GM18909 (cell line): ENCODE data around the gene P2RX3.

Experiments
- ATAC-seq: cut with Tn5 transposase; IDR thresholded peaks from one replicate; pipeline ENCODE4 v1.9.1; 2021; ENCODE audit warnings: mild to moderate bottlenecking; ENCODE audit not compliant: unreplicated experiment, poor library complexity

The P2RX3 gene

DNA sequence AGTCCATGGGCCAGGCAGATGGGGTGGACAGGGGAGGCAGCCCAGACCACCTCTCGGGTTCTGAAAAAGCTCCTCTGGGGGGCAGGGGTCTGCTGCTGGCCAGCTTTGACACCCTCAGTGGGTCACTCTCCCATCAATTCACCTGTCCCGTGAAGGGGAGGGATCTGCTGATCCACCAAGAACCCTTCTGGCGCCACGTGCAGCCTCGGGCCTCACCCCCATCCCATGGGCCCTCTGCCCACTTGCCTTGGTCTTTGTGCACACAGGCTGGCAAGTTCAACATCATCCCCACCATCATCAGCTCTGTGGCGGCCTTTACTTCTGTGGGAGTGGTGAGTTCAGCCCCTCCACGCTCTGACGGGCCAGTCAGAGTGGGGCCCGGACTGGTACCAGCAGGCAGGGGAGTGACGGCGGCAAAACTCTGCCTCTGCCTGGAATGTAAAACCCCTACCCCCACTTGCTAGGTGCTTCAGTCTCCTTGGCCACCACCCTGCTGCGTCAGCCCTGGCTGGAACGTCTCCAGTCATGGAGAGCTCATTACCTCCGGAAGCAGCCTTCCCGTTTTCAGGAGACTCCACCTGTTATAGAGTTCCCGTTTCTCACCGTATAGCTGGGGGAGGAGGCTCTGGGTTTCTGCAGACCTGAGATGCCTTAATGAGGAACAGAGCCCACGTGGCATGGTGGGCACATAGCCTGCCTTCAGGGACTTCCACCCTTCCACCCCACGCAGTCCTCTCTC, 30.1 kb downstream of the P2RX3 start:
- ATAC-seq = no peak

DNA sequence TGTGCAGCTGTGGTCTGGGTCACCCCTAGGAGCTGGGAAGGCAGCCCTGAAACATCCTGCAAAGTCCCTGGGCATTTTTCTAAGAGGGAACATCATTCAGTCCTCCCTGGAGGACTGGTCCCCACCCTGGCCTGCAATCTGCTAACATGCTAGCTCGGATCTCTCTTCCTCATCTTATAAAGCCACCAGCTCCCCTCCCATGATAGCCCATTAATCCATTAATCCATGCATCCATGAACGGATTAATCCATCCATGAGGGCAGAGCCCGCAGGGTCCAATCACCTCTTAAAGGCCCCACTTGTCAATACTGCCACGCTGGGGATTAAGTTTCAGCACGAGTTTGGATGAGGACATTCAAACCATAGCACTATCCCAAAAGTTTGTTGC, 30.7 kb downstream of the P2RX3 start:
- no peak for ATAC-seq

DNA sequence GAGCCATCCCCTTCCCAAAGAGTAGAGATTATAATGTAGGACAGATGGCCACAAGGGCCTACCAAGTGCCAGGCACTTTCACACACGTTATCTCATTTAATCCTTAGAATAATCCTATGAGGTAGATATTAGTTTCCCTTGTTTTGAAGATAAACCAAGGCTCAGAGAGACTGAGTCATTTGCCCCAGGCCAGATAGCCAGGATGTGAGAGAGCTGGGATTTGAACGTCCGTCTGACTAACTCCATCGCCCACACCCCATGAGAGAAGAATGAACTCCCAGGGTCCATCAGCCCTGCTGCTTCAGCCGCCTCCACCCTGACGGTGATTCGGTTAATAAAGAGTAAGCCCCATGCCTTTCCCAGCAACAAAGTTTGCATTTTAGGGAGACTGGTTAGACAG, 32.1 kb downstream of the P2RX3 start:
- no peak for ATAC-seq

DNA sequence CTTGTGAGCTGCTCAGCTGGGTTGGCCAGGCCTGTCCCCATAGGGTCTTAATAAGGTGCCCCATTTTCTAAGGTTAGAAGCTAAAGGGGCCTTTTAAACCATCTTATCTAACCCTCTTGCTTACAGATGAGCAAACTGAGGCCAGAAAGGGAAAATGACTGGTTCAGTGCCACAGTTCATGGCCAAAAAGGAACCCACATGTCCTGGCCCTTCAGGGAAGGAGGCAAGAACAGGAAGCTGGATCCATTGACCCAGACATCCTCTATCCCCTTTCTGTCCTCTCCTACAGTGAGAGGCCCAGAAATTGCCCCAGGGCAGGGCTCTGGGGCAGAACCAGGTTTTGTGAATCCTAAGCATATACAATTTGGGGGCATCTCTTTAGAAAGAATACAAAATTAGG, 32.8 kb downstream of the P2RX3 start:
- ATAC-seq = no peak

DNA sequence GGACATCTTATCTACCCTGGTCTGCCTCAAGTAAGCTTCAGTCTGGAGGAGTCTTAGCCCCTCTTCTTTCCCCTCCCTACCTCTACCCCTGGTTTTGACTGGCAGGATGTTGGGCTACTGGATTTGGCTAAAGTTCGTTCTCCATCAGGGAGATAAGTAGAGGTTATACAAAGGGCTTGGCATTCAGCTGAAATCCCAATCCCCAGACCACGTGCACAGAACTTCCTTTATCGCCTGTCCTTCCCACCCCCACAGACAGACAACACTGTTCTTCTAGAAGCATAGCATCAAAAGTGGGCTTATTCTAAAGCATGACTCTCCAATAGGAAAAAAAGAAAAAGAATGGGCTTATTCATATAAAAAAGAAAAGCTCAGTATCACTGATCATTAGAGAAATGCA, 35.0 kb downstream of the P2RX3 start:
- ATAC-seq = no peak

DNA sequence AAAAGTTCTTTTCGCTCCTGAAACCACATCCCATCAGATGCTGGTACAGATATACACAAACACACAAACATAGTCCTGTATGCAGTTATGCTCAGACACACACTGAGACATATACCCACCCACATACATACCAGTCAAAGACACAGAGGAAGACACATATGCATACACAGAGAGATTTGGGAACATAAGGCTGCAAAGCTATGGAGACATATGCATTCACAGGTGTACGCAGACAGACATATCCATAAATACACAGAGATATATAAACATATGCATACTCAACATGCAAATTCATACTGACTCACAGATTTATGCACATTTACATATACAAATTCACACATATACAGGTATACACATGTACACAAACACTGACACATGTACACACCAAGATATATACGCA, 36.8 kb downstream of the P2RX3 start:
- no peak for ATAC-seq

DNA sequence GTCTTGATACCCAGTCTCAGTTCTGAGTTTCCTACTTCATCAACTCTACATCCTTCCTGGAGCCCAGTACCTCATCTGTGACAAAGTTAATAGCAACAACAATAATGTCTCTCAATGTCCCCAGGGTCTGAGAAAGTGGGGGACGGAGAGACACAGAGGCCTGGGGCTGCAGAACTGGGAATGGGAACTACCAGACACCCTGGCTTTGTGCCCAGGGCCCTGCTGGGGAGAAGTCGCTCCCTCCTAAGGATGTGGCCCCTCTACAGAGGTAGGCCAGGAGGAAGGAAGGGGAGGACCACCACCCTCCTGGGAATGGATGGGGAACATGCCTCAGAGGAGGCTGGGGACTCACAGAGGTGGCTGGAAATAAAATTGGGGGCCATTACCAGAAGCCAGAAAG, 37.3 kb downstream of the P2RX3 start:
- no peak for ATAC-seq

DNA sequence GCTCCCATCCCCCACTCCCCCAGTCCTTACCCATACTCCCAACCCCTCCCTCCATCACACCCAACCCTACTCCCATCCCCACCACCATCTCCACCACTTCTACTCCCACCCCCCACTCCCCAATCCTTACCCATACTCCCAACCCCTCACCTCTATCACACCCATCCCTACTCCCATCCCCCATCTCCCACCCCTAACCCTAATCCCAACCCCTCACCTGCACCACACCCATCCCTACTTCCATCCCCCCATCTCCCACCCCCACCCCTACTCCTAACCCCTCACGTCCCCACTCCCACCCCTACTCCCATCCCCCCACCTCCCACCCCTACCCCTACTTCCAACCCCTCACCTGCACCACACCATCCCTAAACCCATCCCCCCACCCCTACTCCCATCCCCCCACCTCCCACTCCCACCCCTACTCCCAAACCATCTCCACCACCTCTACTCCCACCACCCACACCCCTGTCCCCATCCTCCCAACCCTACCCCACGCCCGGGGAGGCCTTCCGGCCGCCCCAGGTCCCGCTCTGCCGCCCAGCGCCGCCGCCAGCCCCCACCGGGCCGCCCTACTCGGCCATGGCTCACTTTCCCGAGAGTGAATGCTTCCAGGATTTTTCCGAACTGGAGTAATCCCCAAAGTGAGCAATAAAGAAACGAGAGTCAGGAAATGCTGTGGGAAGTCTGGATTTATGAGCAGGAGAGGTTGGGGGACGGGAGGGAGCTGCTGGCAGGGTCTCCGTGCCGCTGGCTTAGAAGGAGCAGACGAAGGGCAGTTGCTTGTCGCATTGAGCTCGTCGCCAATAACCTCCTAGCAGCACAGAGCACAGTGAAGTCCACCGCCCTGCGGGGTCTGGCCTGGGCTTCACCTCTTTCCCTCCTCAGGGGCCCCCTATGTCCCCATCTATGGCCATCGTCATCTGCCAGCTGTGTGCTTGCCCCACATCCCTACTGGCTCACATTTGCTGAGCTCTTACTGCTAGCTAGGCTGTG, 38.2 kb downstream of the P2RX3 start:
- no peak for ATAC-seq

DNA sequence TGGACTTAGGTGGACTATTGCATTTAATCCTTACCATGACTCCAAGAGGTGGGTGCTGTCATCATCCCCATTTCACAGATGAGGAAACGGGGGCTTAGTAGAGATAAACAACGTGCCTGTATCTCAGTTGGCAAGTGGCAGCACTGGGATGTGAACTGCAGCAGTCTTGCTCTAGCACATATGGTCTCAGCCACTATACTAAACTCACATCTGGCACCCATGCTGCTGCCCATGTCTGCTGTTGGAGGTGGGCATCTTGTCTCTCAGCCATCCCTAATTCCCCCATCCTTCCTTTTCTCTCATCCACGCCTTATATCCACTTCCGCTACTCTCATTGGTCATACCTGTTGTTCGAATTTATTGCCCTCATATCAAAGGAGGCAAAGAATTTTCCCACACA, 39.0 kb downstream of the P2RX3 start:
- no peak for ATAC-seq

DNA sequence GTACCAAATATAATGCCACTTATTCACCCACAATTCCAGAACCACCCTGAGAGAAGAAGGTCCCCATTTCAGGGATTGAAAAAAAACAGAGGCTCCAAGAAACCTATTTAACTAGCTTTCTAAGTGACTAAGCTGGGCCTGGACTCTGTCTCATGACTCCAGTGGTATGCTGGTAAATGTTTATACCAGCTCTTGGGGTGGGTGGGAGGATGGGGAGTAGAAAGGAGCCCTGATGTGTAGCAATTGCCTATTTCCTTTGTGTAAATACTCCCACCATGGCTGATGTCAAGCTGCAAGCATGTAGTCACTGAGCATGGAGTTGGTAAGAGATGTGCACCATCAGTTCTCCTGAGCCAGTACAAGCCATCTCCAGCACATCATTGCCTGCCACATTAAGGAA, 40.0 kb downstream of the P2RX3 start:
- ATAC-seq = no peak

DNA sequence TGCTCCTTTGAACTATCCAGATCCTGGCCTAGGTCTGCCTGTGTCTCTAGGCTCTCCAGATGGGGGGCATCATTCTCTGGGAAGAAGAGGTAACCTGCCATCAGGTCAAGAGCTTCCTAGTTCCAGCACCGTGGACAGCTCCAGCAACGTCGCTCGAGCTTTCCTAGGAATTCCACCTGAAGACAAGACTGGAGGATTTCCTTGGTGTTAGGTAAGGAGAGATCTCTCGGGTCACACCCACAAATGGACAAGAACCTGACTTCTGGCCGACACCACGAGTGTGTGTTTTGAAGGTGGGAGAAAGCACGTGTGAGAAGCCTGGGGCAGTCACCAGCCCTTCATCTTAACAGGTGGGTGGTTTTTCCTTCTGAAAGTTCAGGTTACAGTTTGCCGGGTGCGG, 41.6 kb downstream of the P2RX3 start:
- no peak for ATAC-seq

DNA sequence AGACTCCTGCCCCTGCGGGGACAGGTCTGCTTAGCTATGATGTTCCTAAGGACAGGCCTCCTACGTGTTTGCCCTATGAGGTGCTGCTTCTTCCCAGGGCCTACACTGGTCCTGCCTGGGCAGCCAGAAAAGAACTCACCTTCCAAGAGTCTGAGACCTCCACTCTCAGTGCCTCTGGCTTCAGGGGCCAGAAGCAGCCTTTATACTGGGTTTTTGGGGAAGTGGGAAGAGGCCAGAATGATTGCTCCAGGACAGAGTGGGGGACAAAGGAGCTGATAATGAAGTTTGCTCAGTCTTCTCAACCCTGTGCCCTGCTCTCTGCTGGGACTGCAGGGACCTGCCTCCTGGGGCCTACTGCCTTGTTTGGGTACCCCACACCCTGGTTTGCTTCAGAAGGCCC, 42.8 kb downstream of the P2RX3 start, which contains the start of gene PRG3:
TSS of gene PRG3 (minus strand) at position 176 of the 400 bp plus-strand sequence. CDS start 442 bp downstream, outside the sequence.
- no peak for ATAC-seq

DNA sequence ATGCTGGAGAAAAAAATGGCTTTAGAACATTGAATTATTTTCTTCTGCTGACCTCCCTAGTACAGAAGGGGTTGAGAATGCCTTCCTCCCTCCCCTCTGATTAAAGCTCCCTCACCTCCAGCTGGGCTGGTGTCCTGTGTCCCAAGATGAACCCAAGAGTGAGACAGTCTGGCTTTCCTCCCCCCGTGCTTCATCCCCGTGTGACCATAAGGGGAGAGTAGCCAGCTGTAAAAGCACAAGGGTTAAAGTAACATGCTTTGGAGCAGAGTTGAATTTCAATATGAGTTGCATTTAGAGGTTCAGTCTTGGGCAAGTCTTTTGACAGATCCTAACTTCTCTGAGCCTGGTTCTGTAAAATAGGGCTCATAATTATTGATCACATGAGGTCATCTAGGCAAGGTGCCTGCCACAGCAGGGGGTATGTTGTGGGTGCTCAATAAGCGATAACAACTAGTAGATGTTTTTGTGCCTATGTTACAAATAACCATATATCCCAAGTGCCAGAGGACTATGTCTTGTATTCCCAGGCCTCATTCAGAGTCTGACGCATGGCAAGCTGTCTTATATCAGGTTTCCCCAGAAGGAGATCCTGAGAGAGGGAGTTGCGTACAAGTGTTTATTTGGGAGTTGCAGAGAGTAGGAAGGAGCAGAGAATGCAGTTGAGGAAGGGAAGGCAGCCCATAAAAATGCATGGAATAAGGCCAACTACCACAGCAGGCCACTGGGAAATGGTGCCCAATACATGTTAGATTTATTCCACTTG, 48.2 kb downstream of the P2RX3 start:
- no peak for ATAC-seq

DNA sequence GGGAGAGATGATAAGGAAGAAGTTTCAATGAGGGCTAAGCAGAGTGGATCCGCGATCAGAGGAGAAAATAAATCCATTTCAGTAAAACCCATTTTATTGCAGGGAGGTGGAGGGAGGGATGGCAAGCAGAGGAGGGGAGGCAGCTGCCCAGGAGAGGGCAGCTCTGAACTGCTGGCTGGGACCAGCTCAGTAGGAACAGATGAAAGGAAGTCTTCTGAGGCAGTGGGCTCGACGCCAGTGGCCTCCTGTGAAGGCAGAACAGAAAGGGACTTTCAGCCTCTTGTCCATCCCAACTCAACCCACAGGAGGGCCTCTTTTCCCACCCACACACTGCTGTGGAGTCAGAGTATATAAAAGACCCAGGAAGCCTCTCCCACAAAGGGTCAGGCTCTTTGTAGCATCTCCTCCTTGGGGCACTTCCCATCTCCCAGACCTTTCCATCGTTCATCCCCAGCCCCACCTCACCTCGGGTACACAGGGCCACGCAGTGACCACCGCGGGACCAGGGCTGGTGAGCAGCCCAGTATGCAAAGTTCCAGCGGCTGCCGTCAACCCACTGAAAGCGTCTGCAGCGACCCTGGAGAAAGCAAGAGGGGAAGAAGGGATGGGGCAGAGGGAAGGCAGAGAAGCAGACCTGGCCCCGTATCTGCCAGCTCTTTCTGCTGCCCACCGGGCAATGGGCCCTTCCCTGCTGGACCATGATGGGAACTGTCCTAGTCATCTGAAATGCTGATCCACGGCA, 49.3 kb downstream of the P2RX3 start:
- no peak for ATAC-seq

DNA sequence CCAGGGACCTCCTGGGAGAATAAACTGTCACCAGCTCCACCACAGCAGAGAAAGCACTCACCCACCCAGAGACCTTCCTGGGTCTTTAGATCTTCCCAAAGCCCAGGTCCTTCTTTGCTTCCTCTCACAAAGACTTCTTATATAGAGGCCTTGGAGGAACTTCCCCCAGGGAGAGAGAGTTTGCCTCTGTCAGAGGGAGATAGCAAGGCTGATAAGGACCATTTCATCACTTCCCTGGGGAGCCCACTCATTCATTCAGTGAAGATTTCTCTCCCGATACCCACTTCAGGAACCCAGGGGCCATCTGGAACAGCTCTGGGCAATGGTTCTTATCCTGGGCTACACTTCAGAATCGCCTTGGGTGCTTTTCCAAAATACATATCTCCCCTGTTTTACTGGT, 52.4 kb downstream of the P2RX3 start, which contains the start of gene PRG2:
TSS of gene PRG2 (minus strand) at position 116 of the 400 bp plus-strand sequence. CDS start 706 bp downstream, outside the sequence.
- ATAC-seq = no peak

DNA sequence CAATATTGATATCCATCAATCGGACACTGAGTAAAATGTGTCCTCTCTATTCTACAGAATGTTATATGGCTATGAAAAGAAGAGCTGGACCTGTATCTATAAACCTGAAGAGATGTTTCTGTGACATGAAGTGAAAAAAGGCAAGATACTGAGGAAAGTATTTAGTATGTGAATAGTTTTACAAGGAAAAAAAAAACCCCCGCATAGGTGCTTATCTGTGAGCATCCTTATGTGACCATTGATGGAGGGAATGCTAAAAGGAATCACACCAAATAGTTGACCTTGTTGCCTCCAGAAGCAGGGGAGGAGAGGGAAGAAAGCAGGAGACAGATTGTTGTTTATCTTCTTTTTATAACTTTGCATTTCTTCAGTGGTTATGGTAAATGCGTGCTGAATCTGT, 53.0 kb downstream of the P2RX3 start:
- ATAC-seq = no peak

DNA sequence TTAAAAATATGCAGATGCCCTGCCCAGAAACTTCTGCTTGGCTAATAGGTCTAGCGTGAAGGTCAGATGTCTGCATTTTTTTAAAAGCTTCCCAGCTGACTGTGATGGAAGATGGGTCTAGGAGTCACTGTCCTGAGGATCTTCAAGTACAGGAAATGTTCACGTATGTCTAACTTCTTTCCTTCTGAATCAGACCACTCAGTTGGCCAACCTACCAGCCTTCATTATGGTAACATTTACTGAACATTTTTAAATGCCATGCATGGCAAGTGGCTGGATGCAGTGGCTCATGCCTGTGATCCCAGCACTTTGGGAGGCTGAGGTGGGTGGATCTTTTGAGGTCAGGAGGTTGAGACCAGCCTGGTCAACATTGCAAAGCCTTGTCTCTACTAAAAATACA, 53.4 kb downstream of the P2RX3 start:
- ATAC-seq = no peak

DNA sequence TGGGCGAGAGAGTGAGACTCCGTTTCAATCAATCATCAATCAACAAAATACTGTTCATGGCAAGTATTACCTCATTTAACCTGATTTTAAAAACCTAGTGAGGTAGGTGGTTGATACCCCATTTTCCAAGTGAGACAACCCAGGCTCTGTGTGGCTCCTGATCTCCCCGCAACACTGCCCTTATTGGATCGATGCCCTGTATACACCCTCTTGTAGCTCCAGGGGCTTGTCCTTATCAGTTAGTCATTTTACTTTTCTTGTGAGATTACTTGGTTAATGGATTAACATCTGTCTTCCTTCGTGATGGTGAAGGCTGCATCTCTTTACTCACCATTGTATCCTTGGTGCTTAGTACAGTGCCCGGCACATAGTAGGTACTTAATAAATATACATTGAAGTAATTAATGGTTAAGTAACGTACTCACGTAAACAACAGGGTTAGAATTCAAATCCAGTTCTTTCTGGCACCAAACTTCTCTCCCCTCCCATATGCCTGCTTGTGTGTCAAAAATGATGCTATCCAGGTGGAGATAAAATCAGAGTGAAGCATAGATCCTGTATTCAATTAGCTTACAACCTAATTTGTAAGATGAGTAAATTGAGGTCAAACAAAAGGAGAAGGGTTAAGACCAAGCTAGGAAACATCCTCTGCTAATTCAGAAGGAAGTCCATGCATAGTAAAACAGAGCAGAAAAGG, 54.1 kb downstream of the P2RX3 start:
- no peak for ATAC-seq

DNA sequence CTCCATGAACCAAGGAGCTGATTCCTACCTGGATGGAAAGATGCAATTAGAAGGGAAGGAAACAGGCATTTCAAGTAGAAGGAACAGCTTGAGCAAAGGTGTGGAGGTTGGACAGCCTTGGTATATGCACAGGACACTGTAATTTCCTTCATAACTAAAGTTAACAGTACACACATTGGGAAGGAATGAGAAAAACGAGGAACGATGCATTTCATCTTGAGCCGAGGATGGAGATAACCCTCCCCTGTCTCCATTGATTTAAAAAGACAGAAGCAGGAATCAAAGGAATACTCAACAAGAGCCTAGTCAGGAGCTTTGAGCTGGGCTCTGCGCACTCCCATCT, 54.6 kb downstream of the P2RX3 start:
- ATAC-seq = no peak
